Endothelial cell of umbilical vein (primary cell): ENCODE results near the gene VPS37C.

Experiments used
- CTCF ChIP-seq, 2 donors: IDR thresholded peaks; 1 replicate in 1 of 2; 2 replicates in 1 of 2; pipeline ENCODE4 v1.5.1; 2011; ENCODE audit warnings: low read length in 2 of 2, mild to moderate bottlenecking in 2 of 2, moderate library complexity in 2 of 2, control low read depth in 1 of 2, inconsistent platforms in 1 of 2, low read depth in 1 of 2; ENCODE audit not compliant: insufficient read depth in 1 of 2; ENCODE audit errors: extremely low read depth in 1 of 2
- EZH2 ChIP-seq: IDR thresholded peaks from 2 replicates; pipeline ENCODE4 v1.6.1; 2012; ENCODE audit warnings: borderline replicate concordance, low read depth, mild to moderate bottlenecking, moderate library complexity, low read length, inconsistent platforms; ENCODE audit not compliant: severe bottlenecking
- FOS ChIP-seq: IDR thresholded peaks from 2 replicates; pipeline ENCODE4 v1.6.1; 2011; ENCODE audit warnings: mild to moderate bottlenecking, low read length, moderate library complexity, borderline replicate concordance; ENCODE audit not compliant: insufficient read depth
- GATA2 ChIP-seq: IDR thresholded peaks from 2 replicates; pipeline ENCODE4 v1.7.0; 2011; ENCODE audit warnings: low read depth, mild to moderate bottlenecking, moderate library complexity, mixed read lengths, low read length; ENCODE audit not compliant: insufficient read length, insufficient read depth
- JUN ChIP-seq: IDR thresholded peaks from 2 replicates; pipeline ENCODE4 v1.6.1; 2011; ENCODE audit warnings: borderline replicate concordance, low read depth; ENCODE audit not compliant: insufficient read length, insufficient read depth
- MAX ChIP-seq: IDR thresholded peaks from 2 replicates; pipeline ENCODE4 v1.6.1; 2011; ENCODE audit not compliant: insufficient read depth, insufficient read length
- MYC ChIP-seq: IDR thresholded peaks from one replicate; pipeline ENCODE4 v1.6.1; 2011; ENCODE audit warnings: mild to moderate bottlenecking, low read depth, low read length
- POLR2A ChIP-seq: IDR thresholded peaks from 2 replicates; pipeline ENCODE4 v1.6.1; 2012; ENCODE audit warnings: low read depth, mild to moderate bottlenecking, control low read depth, low read length
- POLR2AphosphoS5 ChIP-seq: IDR thresholded peaks from 2 replicates; pipeline ENCODE4 v1.6.1; 2012; ENCODE audit warnings: low read depth, mild to moderate bottlenecking, control low read depth, low read length, moderate library complexity; ENCODE audit not compliant: insufficient read depth

- TF ChIP-seq POLR2A (no peak), CTCF (IDR thresholded peaks at IDR 0.05; ENCODE audit: extremely low read depth in 1 of 2, insufficient read depth in 1 of 2, low read depth in 1 of 2, low read length in 2 of 2) (no peak), POLR2AphosphoS5 (no peak), JUN (no peak), EZH2 (no peak), MAX (no peak), GATA2 (no peak), FOS (no peak), MYC (no peak)
Observed at GRCh38 chr11:61092908-61093763, 68.1 kb downstream of the VPS37C start.
